Lower lobe of right lung (tissue), 2 donors: Measurements from ENCODE around the gene MRPS15. TPM values are rescaled to one million over a fixed set of nuclear protein-coding genes. Genes with fewer than 3 reads are reported as not detected.

Experiments used
- ATAC-seq, 2 donors: fragments of 200-7000 bp; cut with Tn5 transposase; one replicate each; pipeline ENCODE4 v1.9.1; 2020 to 2022; ENCODE audit warnings: mild to moderate bottlenecking in 2 of 2, moderate library complexity in 2 of 2
- DNase-seq: peaks from one replicate; pipeline ENCODE4 v3.0.0-alpha.2; 2020
- H3K27ac ChIP-seq: fragments of 200-600 bp; one replicate; pipeline ENCODE4 v1.8.0; 2022
- H3K27me3 ChIP-seq: fragments of 200-600 bp; one replicate; pipeline ENCODE4 v1.8.0; 2022; ENCODE audit warnings: low read depth
- H3K36me3 ChIP-seq: fragments of 200-600 bp; one replicate; pipeline ENCODE4 v1.8.0; 2022; ENCODE audit warnings: mild to moderate bottlenecking
- H3K4me1 ChIP-seq: fragments of 200-600 bp; one replicate; pipeline ENCODE4 v1.8.0; 2022
- H3K4me3 ChIP-seq: fragments of 200-600 bp; one replicate; pipeline ENCODE4 v1.8.0; 2022; ENCODE audit warnings: mild to moderate bottlenecking
- H3K9me3 ChIP-seq: fragments of 200-600 bp; one replicate; pipeline ENCODE4 v1.8.0; 2022
- CTCF ChIP-seq: fragments of 200-600 bp; IDR thresholded peaks from one replicate; pipeline ENCODE4 v1.8.0; 2022; ENCODE audit warnings: antibody characterized with exemption, mild to moderate bottlenecking
- intact Hi-C: fragments of 100-400 bp; cut with DNase I; formaldehyde crosslinking; loops from one replicate; pipeline ENCODE4 v1.11.0; 2022
- total RNA-seq: library from RNA; stranded (reverse); fragmentation: NEBNext Ultra II Directional; extraction: Animal tissue kit (Norgen Biotek cat#: 25700); gene quantifications from one replicate; pipeline ENCODE4 v1.2.1, GENCODE V29; 2021
- donor health status: DM: no; HTN: yes; CAD: no; lungs with severe emphysema.

MRPS15 gene
- total RNA-seq, 1 donor from 2014 or later, result 59.4 TPM

GRCh38 chr1:36420836-36421317, 43.3 kb downstream of the MRPS15 start:
- Histone ChIP-seq H3K27me3 (no peaks in the 10 kb centered on the region), H3K4me3 (no peak overlapping the region), H3K27ac (peak overlapping the region; percentile 28), H3K4me1 (peaks cover 5% of the 10 kb centered on the region), H3K36me3 (peaks cover 54% of the 10 kb centered on the region), H3K9me3 (no peaks in the 10 kb centered on the region)
- DNase-seq (peak; percentile 89), ATAC-seq (peak; percentile 97)
- intact Hi-C loops, result loop anchor here (5.0 kb wide), 1 partner anchor 79 kb away; no protein-coding TSS in a partner anchor
- peak; percentile 95 for TF ChIP-seq CTCF

GRCh38 chr1:36420409-36420808, 43.8 kb downstream of the MRPS15 start:
- intact Hi-C loops, result loop anchor here (5.0 kb wide), 1 partner anchor 78 kb away; no protein-coding TSS in a partner anchor
- H3K4me3 ChIP-seq, result no peak overlapping the region
- H3K27me3 ChIP-seq, result no peaks in the 10 kb centered on the region
- H3K27ac ChIP-seq, result no peak overlapping the region
- H3K36me3 ChIP-seq, result peaks cover 51% of the 10 kb centered on the region
- no peak for TF ChIP-seq CTCF
- H3K9me3 ChIP-seq, result no peaks in the 10 kb centered on the region
- no peak for DNase-seq
- peaks cover 5% of the 10 kb centered on the region for H3K4me1 ChIP-seq
- no peak for ATAC-seq

GRCh38 chr1:36419569-36419968, 44.6 kb downstream of the MRPS15 start:
- no peak for DNase-seq
- no peak for TF ChIP-seq CTCF
- no peak overlapping the region for H3K4me3 ChIP-seq
- H3K4me1 ChIP-seq, result peaks cover 5% of the 10 kb centered on the region
- H3K27me3 ChIP-seq, result no peaks in the 10 kb centered on the region
- intact Hi-C loops, result no loop called here
- ATAC-seq, result no peak
- H3K9me3 ChIP-seq, result no peaks in the 10 kb centered on the region
- peaks cover 44% of the 10 kb centered on the region for H3K36me3 ChIP-seq
- no peak overlapping the region for H3K27ac ChIP-seq

- Histone ChIP-seq H3K4me3 (no peak overlapping the region), H3K36me3 (peaks cover 43% of the 10 kb centered on the region), H3K4me1 (peaks cover 5% of the 10 kb centered on the region), H3K27me3 (no peaks in the 10 kb centered on the region), H3K9me3 (no peaks in the 10 kb centered on the region), H3K27ac (no peak overlapping the region)
- DNase-seq (no peak), ATAC-seq (no peak)
- TF ChIP-seq CTCF, result no peak
- intact Hi-C loops, result no loop called here
Measured at GRCh38 chr1:36419140-36419539, 45.0 kb downstream of the MRPS15 start.

- H3K27me3 ChIP-seq, result no peaks in the 10 kb centered on the region
- H3K27ac ChIP-seq, result no peak overlapping the region
- no peak for ATAC-seq
- H3K9me3 ChIP-seq, result no peaks in the 10 kb centered on the region
- H3K4me3 ChIP-seq, result no peak overlapping the region
- TF ChIP-seq CTCF, result no peak
- intact Hi-C loops, result no loop called here
- no peak for DNase-seq
- peaks cover 39% of the 10 kb centered on the region for H3K36me3 ChIP-seq
- H3K4me1 ChIP-seq, result peaks cover 5% of the 10 kb centered on the region
Measured at GRCh38 chr1:36417931-36418330, 46.3 kb downstream of the MRPS15 start.
